Thyroid gland (tissue), 4 donors: Measurements from ENCODE around the gene CCND3.

Experiments used
- POLR2A ChIP-seq, 2 donors: fragments of 450-650 bp; IDR thresholded peaks; one replicate each; pipeline ENCODE4 v1.6.1; 2017; ENCODE audit warnings: antibody characterized with exemption in 2 of 2, mild to moderate bottlenecking in 2 of 2, moderate library complexity in 1 of 2
- TF ChIP-seq, protein P1 (sequence below), 6 experiments: fragments of 200-600 bp in 3 of 6; fragments of 450-650 bp in 3 of 6; sonication (generic) in 3 of 6; IDR thresholded peaks; one replicate each; pipeline ENCODE4 v1.5.1; 2016 to 2019; ENCODE audit warnings: antibody characterized with exemption in 6 of 6, mild to moderate bottlenecking in 2 of 6, inconsistent platforms in 1 of 6, moderate library complexity in 1 of 6

DNA sequence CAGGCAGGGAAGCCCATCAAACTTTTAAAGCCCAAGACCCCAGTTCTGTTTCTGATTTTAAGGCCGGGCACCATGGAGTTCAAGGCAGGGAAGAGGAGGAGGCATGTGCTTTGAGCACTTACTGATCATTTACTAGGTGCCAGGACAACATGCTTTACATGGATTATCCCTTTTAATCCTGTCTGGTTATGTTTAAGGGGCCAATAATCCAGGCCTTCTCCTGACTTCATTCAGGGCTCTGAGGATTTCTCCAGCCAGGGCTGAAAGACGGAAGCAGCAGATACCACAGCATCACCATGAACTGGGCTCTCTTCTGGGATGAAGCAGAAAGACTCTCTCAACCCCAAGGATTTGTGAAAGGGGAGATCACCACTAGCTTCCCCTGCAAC, 4.1 kb downstream of the CCND3 start:
- TF ChIP-seq, protein P1, sequence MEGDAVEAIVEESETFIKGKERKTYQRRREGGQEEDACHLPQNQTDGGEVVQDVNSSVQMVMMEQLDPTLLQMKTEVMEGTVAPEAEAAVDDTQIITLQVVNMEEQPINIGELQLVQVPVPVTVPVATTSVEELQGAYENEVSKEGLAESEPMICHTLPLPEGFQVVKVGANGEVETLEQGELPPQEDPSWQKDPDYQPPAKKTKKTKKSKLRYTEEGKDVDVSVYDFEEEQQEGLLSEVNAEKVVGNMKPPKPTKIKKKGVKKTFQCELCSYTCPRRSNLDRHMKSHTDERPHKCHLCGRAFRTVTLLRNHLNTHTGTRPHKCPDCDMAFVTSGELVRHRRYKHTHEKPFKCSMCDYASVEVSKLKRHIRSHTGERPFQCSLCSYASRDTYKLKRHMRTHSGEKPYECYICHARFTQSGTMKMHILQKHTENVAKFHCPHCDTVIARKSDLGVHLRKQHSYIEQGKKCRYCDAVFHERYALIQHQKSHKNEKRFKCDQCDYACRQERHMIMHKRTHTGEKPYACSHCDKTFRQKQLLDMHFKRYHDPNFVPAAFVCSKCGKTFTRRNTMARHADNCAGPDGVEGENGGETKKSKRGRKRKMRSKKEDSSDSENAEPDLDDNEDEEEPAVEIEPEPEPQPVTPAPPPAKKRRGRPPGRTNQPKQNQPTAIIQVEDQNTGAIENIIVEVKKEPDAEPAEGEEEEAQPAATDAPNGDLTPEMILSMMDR (IDR thresholded peaks at IDR 0.05), result no peak
- no peak for TF ChIP-seq POLR2A (IDR thresholded peaks at IDR 0.05)
